Astrocyte (in vitro differentiated cells and primary cell): Measurements from ENCODE around the gene CD300A.

Experiments used
- EZH2 ChIP-seq: IDR thresholded peaks from 2 replicates; pipeline ENCODE4 v1.6.1; 2012; ENCODE audit warnings: mild to moderate bottlenecking, low read length, inconsistent platforms; ENCODE audit not compliant: insufficient read depth
- TF ChIP-seq, protein P1 (sequence below): IDR thresholded peaks from 2 replicates; pipeline ENCODE4 v1.5.1; 2011; ENCODE audit warnings: low read depth, mild to moderate bottlenecking, inconsistent platforms, low read length, moderate library complexity; ENCODE audit not compliant: insufficient read depth

DNA sequence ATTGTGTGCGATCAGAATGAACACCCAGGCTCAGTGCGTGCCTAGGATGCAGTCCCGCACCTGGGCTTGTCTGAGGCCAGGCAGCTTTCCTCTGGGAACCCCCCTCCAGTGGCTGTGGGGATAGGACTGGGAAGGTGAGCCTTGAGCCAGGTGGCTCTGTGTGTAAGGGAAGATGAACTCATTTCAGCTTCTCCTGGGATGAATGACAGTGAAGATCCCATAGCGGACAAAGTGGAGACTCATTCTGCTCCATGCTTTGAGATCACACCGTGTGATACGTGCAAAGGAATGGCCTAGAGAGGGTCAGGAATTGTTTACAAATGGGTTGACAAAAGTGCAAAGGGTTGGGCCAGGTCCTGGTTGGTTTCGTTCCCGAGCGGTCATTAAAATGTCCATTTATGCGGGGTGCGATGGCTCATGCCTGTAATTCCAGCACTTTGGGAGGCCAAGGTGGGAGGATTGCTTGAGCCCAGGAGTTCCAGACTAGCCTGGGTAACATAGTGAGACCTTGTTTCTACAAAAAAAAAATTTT is 18.7 kb upstream of the CD300A start:
- TF ChIP-seq, protein P1, sequence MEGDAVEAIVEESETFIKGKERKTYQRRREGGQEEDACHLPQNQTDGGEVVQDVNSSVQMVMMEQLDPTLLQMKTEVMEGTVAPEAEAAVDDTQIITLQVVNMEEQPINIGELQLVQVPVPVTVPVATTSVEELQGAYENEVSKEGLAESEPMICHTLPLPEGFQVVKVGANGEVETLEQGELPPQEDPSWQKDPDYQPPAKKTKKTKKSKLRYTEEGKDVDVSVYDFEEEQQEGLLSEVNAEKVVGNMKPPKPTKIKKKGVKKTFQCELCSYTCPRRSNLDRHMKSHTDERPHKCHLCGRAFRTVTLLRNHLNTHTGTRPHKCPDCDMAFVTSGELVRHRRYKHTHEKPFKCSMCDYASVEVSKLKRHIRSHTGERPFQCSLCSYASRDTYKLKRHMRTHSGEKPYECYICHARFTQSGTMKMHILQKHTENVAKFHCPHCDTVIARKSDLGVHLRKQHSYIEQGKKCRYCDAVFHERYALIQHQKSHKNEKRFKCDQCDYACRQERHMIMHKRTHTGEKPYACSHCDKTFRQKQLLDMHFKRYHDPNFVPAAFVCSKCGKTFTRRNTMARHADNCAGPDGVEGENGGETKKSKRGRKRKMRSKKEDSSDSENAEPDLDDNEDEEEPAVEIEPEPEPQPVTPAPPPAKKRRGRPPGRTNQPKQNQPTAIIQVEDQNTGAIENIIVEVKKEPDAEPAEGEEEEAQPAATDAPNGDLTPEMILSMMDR = no peak
- no peak for TF ChIP-seq EZH2
